Measurements from ENCODE around the gene MYO1B.

The MYO1B gene

GRCh38 chr2:191379375-191379774, 134.2 kb downstream of the MYO1B start:
- Histone ChIP-seq H3K9me3 (ENCODE audit: control insufficient read depth in 5 of 5, low read length in 5 of 5) (no peaks in the 10 kb centered on the region), H3K36me3 (ENCODE audit: control insufficient read depth in 5 of 5, insufficient read depth in 5 of 5, low read length in 5 of 5) (peaks cover 0 to 1% (median 0%) of the 10 kb centered on the region in 5 donors), H3K27me3 (ENCODE audit: control insufficient read depth in 5 of 5, insufficient read depth in 4 of 5, low read length in 5 of 5) (no peaks in the 10 kb centered on the region), H3K9ac (ENCODE audit: low read length in 5 of 5) (no peak overlapping the region), H3K4me3 (ENCODE audit: low read depth in 1 of 5, low read length in 5 of 5) (no peak overlapping the region), H3K27ac (ENCODE audit: low read depth, low read length) (no peak overlapping the region), H3K4me1 (ENCODE audit: control insufficient read depth in 5 of 5, insufficient read depth in 5 of 5, low read length in 5 of 5) (peaks cover 0 to 26% (median 16%) of the 10 kb centered on the region in 5 donors)

GRCh38 chr2:191382801-191383200, 137.6 kb downstream of the MYO1B start:
- H3K36me3 ChIP-seq (ENCODE audit: control insufficient read depth in 5 of 5, insufficient read depth in 5 of 5, low read length in 5 of 5) = peaks cover 0 to 7% (median 0%) of the 10 kb centered on the region in 5 donors
- no peak overlapping the region for H3K9ac ChIP-seq (ENCODE audit: low read length in 5 of 5)
- no peak overlapping the region for H3K4me3 ChIP-seq (ENCODE audit: low read depth in 1 of 5, low read length in 5 of 5)
- H3K9me3 ChIP-seq (ENCODE audit: control insufficient read depth in 5 of 5, low read length in 5 of 5) = no peaks in the 10 kb centered on the region
- no peak overlapping the region for H3K27ac ChIP-seq (ENCODE audit: low read depth, low read length)
- no peaks in the 10 kb centered on the region for H3K27me3 ChIP-seq (ENCODE audit: control insufficient read depth in 5 of 5, insufficient read depth in 4 of 5, low read length in 5 of 5)
- H3K4me1 ChIP-seq (ENCODE audit: control insufficient read depth in 5 of 5, insufficient read depth in 5 of 5, low read length in 5 of 5) = peaks cover 3 to 30% (median 6%) of the 10 kb centered on the region in 5 donors

- Histone ChIP-seq H3K4me1 (ENCODE audit: control insufficient read depth in 5 of 5, insufficient read depth in 5 of 5, low read length in 5 of 5) (peaks cover 3 to 27% (median 5%) of the 10 kb centered on the region in 5 donors), H3K27me3 (ENCODE audit: control insufficient read depth in 5 of 5, insufficient read depth in 4 of 5, low read length in 5 of 5) (no peaks in the 10 kb centered on the region), H3K27ac (ENCODE audit: low read depth, low read length) (no peak overlapping the region), H3K9me3 (ENCODE audit: control insufficient read depth in 5 of 5, low read length in 5 of 5) (no peaks in the 10 kb centered on the region), H3K4me3 (ENCODE audit: low read depth in 1 of 5, low read length in 5 of 5) (no peak overlapping the region), H3K36me3 (ENCODE audit: control insufficient read depth in 5 of 5, insufficient read depth in 5 of 5, low read length in 5 of 5) (peaks cover 0 to 7% (median 0%) of the 10 kb centered on the region in 5 donors), H3K9ac (ENCODE audit: low read length in 5 of 5) (no peak overlapping the region)
Observed at GRCh38 chr2:191383486-191383885, 138.3 kb downstream of the MYO1B start.

DNA sequence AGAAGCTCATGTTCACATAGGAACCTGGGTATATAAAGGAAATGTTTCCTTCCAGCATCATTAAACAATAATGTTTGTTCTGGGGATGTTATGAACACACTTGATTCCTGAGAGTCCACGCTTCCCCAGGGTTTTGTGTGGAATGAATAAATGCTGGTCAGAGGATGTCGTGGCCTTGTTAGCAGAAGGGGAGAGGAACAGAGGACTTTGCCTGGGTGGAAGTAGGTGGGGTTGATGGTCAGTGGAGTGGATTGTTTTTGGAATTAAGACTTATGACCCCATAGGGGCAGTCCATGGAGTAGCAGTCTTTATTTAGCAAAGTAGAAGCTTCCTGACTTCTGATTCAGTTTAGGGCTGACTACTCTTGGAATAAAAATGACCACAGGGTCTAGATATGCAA, 139.6 kb downstream of the MYO1B start:
- Histone ChIP-seq H3K4me1 (ENCODE audit: control insufficient read depth in 5 of 5, insufficient read depth in 5 of 5, low read length in 5 of 5) (peaks cover 3 to 27% (median 5%) of the 10 kb centered on the region in 5 donors), H3K27me3 (ENCODE audit: control insufficient read depth in 5 of 5, insufficient read depth in 4 of 5, low read length in 5 of 5) (no peaks in the 10 kb centered on the region), H3K9ac (ENCODE audit: low read length in 5 of 5) (no peak overlapping the region), H3K4me3 (ENCODE audit: low read depth in 1 of 5, low read length in 5 of 5) (no peak overlapping the region), H3K36me3 (ENCODE audit: control insufficient read depth in 5 of 5, insufficient read depth in 5 of 5, low read length in 5 of 5) (peaks cover 0 to 13% (median 6%) of the 10 kb centered on the region in 5 donors), H3K9me3 (ENCODE audit: control insufficient read depth in 5 of 5, low read length in 5 of 5) (no peaks in the 10 kb centered on the region), H3K27ac (ENCODE audit: low read depth, low read length) (peak overlapping the region; percentile 38)

- H3K9ac ChIP-seq (ENCODE audit: low read length in 5 of 5) = no peak overlapping the region
- H3K27ac ChIP-seq (ENCODE audit: low read depth, low read length) = peak overlapping the region; percentile 38
- H3K36me3 ChIP-seq (ENCODE audit: control insufficient read depth in 5 of 5, insufficient read depth in 5 of 5, low read length in 5 of 5) = peaks cover 0 to 13% (median 9%) of the 10 kb centered on the region in 5 donors
- H3K9me3 ChIP-seq (ENCODE audit: control insufficient read depth in 5 of 5, low read length in 5 of 5) = no peaks in the 10 kb centered on the region
- no peaks in the 10 kb centered on the region for H3K27me3 ChIP-seq (ENCODE audit: control insufficient read depth in 5 of 5, insufficient read depth in 4 of 5, low read length in 5 of 5)
- H3K4me1 ChIP-seq (ENCODE audit: control insufficient read depth in 5 of 5, insufficient read depth in 5 of 5, low read length in 5 of 5) = peaks cover 3 to 27% (median 5%) of the 10 kb centered on the region in 5 donors
- H3K4me3 ChIP-seq (ENCODE audit: low read depth in 1 of 5, low read length in 5 of 5) = no peak overlapping the region
Observed at GRCh38 chr2:191385416-191386160, 140.4 kb downstream of the MYO1B start.

GRCh38 chr2:191386938-191387536, 141.8 kb downstream of the MYO1B start:
- Histone ChIP-seq H3K9ac (ENCODE audit: low read length in 5 of 5) (no peak overlapping the region), H3K9me3 (ENCODE audit: control insufficient read depth in 5 of 5, low read length in 5 of 5) (no peaks in the 10 kb centered on the region), H3K4me3 (ENCODE audit: low read depth in 1 of 5, low read length in 5 of 5) (no peak overlapping the region), H3K27ac (ENCODE audit: low read depth, low read length) (no peak overlapping the region), H3K4me1 (ENCODE audit: control insufficient read depth in 5 of 5, insufficient read depth in 5 of 5, low read length in 5 of 5) (peaks cover 3 to 27% (median 5%) of the 10 kb centered on the region in 5 donors), H3K36me3 (ENCODE audit: control insufficient read depth in 5 of 5, insufficient read depth in 5 of 5, low read length in 5 of 5) (peaks cover 0 to 20% (median 18%) of the 10 kb centered on the region in 5 donors), H3K27me3 (ENCODE audit: control insufficient read depth in 5 of 5, insufficient read depth in 4 of 5, low read length in 5 of 5) (no peaks in the 10 kb centered on the region)

- no peaks in the 10 kb centered on the region for H3K27me3 ChIP-seq (ENCODE audit: control insufficient read depth in 5 of 5, insufficient read depth in 4 of 5, low read length in 5 of 5)
- H3K4me3 ChIP-seq (ENCODE audit: low read depth in 1 of 5, low read length in 5 of 5) = no peak overlapping the region
- H3K27ac ChIP-seq (ENCODE audit: low read depth, low read length) = no peak overlapping the region
- peaks cover 0 to 17% (median 3%) of the 10 kb centered on the region in 5 donors for H3K4me1 ChIP-seq (ENCODE audit: control insufficient read depth in 5 of 5, insufficient read depth in 5 of 5, low read length in 5 of 5)
- no peak overlapping the region for H3K9ac ChIP-seq (ENCODE audit: low read length in 5 of 5)
- H3K36me3 ChIP-seq (ENCODE audit: control insufficient read depth in 5 of 5, insufficient read depth in 5 of 5, low read length in 5 of 5) = peaks cover 0 to 27% (median 18%) of the 10 kb centered on the region in 5 donors
- H3K9me3 ChIP-seq (ENCODE audit: control insufficient read depth in 5 of 5, low read length in 5 of 5) = no peaks in the 10 kb centered on the region
Observed at GRCh38 chr2:191389288-191389687, 144.1 kb downstream of the MYO1B start.

- Histone ChIP-seq H3K9ac (ENCODE audit: low read length in 5 of 5) (no peak overlapping the region), H3K27ac (ENCODE audit: low read depth, low read length) (no peak overlapping the region), H3K27me3 (ENCODE audit: control insufficient read depth in 5 of 5, insufficient read depth in 4 of 5, low read length in 5 of 5) (no peaks in the 10 kb centered on the region), H3K4me1 (ENCODE audit: control insufficient read depth in 5 of 5, insufficient read depth in 5 of 5, low read length in 5 of 5) (peaks cover 0 to 2% (median 0%) of the 10 kb centered on the region in 5 donors), H3K4me3 (ENCODE audit: low read depth in 1 of 5, low read length in 5 of 5) (no peak overlapping the region), H3K9me3 (ENCODE audit: control insufficient read depth in 5 of 5, low read length in 5 of 5) (no peaks in the 10 kb centered on the region), H3K36me3 (ENCODE audit: control insufficient read depth in 5 of 5, insufficient read depth in 5 of 5, low read length in 5 of 5) (peaks cover 0 to 30% (median 22%) of the 10 kb centered on the region in 5 donors)
Observed at GRCh38 chr2:191391171-191391570, 146.0 kb downstream of the MYO1B start.

DNA sequence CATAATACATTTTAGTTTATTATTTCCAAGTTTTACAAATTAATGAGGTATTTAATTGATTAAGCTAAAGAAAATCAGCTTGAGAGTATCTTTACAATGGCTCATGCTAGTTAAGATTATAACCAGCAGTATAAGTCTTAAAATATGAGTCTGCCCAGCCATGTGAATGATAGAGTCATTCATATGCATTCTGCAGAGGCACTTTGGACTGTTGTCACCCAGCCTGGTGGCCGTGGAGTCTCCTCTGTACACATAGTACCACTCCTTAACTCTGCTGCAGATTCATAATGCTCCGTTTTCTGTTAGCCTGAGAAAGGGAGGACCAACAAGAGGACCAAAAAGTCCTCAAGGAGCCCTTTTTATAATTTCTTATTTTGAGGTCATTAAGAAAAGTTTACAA, 148.8 kb downstream of the MYO1B start:
- no peak overlapping the region for H3K27ac ChIP-seq (ENCODE audit: low read depth, low read length)
- H3K9me3 ChIP-seq (ENCODE audit: control insufficient read depth in 5 of 5, low read length in 5 of 5) = no peaks in the 10 kb centered on the region
- no peaks in the 10 kb centered on the region for H3K27me3 ChIP-seq (ENCODE audit: control insufficient read depth in 5 of 5, insufficient read depth in 4 of 5, low read length in 5 of 5)
- no peak overlapping the region for H3K9ac ChIP-seq (ENCODE audit: low read length in 5 of 5)
- H3K4me3 ChIP-seq (ENCODE audit: low read depth in 1 of 5, low read length in 5 of 5) = no peak overlapping the region
- peaks cover 0 to 2% (median 0%) of the 10 kb centered on the region in 5 donors for H3K4me1 ChIP-seq (ENCODE audit: control insufficient read depth in 5 of 5, insufficient read depth in 5 of 5, low read length in 5 of 5)
- peaks cover 0 to 36% (median 19%) of the 10 kb centered on the region in 5 donors for H3K36me3 ChIP-seq (ENCODE audit: control insufficient read depth in 5 of 5, insufficient read depth in 5 of 5, low read length in 5 of 5)

GRCh38 chr2:191396794-191397193, 151.6 kb downstream of the MYO1B start:
- H3K9ac ChIP-seq (ENCODE audit: low read length in 5 of 5) = no peak overlapping the region
- peaks cover 0 to 10% (median 0%) of the 10 kb centered on the region in 5 donors for H3K4me1 ChIP-seq (ENCODE audit: control insufficient read depth in 5 of 5, insufficient read depth in 5 of 5, low read length in 5 of 5)
- peaks cover 0 to 29% (median 14%) of the 10 kb centered on the region in 5 donors for H3K36me3 ChIP-seq (ENCODE audit: control insufficient read depth in 5 of 5, insufficient read depth in 5 of 5, low read length in 5 of 5)
- no peak overlapping the region for H3K4me3 ChIP-seq (ENCODE audit: low read depth in 1 of 5, low read length in 5 of 5)
- H3K27me3 ChIP-seq (ENCODE audit: control insufficient read depth in 5 of 5, insufficient read depth in 4 of 5, low read length in 5 of 5) = no peaks in the 10 kb centered on the region
- no peaks in the 10 kb centered on the region for H3K9me3 ChIP-seq (ENCODE audit: control insufficient read depth in 5 of 5, low read length in 5 of 5)
- H3K27ac ChIP-seq (ENCODE audit: low read depth, low read length) = no peak overlapping the region
